ENCODE data around the gene NPRL2. TPM values are rescaled to one million over a fixed set of nuclear protein-coding genes. Genes with fewer than 3 reads are reported as not detected.
A peak's percentile ranks its signal among the peaks of the same experiment; 100 is the strongest.

Gene NPRL2
- total and polyA plus RNA-seq, 2 donors (not counting 3 experiments of a cell fraction or from before 2014, with no cell fraction given): 13.4 to 30.6 TPM

DNA sequence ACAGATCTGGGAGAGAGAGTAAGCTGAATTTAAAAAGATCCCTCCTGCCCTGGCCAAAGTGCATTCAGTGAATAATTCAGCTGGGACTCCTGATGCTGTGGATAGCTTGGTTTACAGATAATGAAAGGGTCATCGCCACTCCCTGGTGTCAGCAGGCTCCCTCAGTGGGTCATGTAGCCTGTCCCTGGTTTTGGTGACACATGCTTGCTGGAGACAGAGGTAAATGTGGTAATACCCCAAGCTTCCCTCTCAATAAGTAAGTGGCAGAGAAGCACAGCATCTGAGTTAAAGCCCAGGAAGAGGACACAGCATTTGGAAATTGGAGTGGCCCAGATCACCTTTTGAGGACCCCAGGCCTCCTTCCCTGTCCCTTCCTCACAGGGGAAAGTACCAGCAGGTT is 6.9 kb upstream of the NPRL2 start:
- H3K79me2 ChIP-seq (ENCODE audit: control insufficient read depth, insufficient read depth, low read length): peaks cover 43% of the 10 kb centered on the region
- no peak overlapping the region for H2AFZ ChIP-seq (ENCODE audit: low read depth, low read length)
- H3K27ac ChIP-seq (ENCODE audit: insufficient read depth, low read depth, low read length): no peak overlapping the region
- ChIA-PET POLR2A (no interaction called here), CTCF (interaction anchor here (0.5 to 2.1 kb wide), 7 partner anchors 9 to 258 kb away, joined by 3 to 14 read pairs (median 4); partner anchors contain the start of gene ZMYND10)
- peak overlapping the region; percentile 72 for H3K9ac ChIP-seq (replicated peaks; ENCODE audit: extremely low read depth, insufficient read depth, low read length)
- no peak for DNase-seq (ENCODE audit: low read depth, low spot score)
- no peaks in the 10 kb centered on the region for H3K9me3 ChIP-seq (replicated peaks; ENCODE audit: control insufficient read depth, insufficient read depth, low read length)
- intact Hi-C loops (cut with micrococcal nuclease) (loop anchor here (5.0 kb wide), 1 partner anchor 1035 kb away; the partner anchor contains the start of gene RBM15B), dilution Hi-C loops (cut with MboI; ENCODE audit: extremely low pct_ligation_motif_present, low sequenced_read_pairs) (no loop called here)
- H3K9me1 ChIP-seq (replicated peaks; ENCODE audit: control insufficient read depth, extremely low read depth, insufficient read depth, low read length): no peaks in the 10 kb centered on the region
- peak overlapping the region; percentile 5 to 83 (median 63) for H3K4me3 ChIP-seq (replicated peaks in 1 of 3; ENCODE audit: insufficient read depth in 1 of 3, low read depth in 1 of 3, low read length in 3 of 3)
- H3K4me1 ChIP-seq (ENCODE audit: control insufficient read depth, extremely low read depth, insufficient read depth, low read length): peaks cover 31% of the 10 kb centered on the region
- TF ChIP-seq JUN (IDR thresholded peaks at IDR 0.05; ENCODE audit: borderline replicate concordance, insufficient read depth, insufficient read length, low read depth): no peak
- no peak for TF ChIP-seq MYC (IDR thresholded peaks at IDR 0.05; ENCODE audit: low read depth, low read length)
- TF ChIP-seq EZH2 (IDR thresholded peaks at IDR 0.05; ENCODE audit: borderline replicate concordance, low read depth, low read length, severe bottlenecking): no peak
- no peak for TF ChIP-seq FOS (IDR thresholded peaks at IDR 0.05; ENCODE audit: borderline replicate concordance, insufficient read depth, low read length)
- no peak for TF ChIP-seq POLR2AphosphoS5 (IDR thresholded peaks at IDR 0.05; ENCODE audit: insufficient read depth, low read depth, low read length)
- TF ChIP-seq, protein P1, sequence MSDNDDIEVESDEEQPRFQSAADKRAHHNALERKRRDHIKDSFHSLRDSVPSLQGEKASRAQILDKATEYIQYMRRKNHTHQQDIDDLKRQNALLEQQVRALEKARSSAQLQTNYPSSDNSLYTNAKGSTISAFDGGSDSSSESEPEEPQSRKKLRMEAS (IDR thresholded peaks at IDR 0.05; ENCODE audit: insufficient read depth, insufficient read length): no peak
- TF ChIP-seq POLR2A (IDR thresholded peaks at IDR 0.05; ENCODE audit: low read depth, low read length): no peak
- no peak for TF ChIP-seq GATA2 (IDR thresholded peaks at IDR 0.05; ENCODE audit: insufficient read depth, insufficient read length, low read depth, low read length)
- H3K36me3 ChIP-seq (ENCODE audit: control insufficient read depth in 2 of 2, extremely low read depth in 1 of 2, insufficient read depth in 2 of 2, low read length in 2 of 2): peaks cover 8 to 28% of the 10 kb centered on the region in 2 experiments
- peaks cover 6% of the 10 kb centered on the region for H4K20me1 ChIP-seq (replicated peaks; ENCODE audit: control insufficient read depth, extremely low read depth, insufficient read depth, low read length)
- no peaks in the 10 kb centered on the region for H3K27me3 ChIP-seq (ENCODE audit: control insufficient read depth in 2 of 2, insufficient read depth in 2 of 2, low read length in 2 of 2)
- H3K4me2 ChIP-seq (ENCODE audit: insufficient read depth, low read length): peak overlapping the region; percentile 90
- FAIRE-seq: no peak
- BruUV-seq (replicated peaks): no TSS peak
